ENCODE data around the gene MESD.

Gene MESD

DNA sequence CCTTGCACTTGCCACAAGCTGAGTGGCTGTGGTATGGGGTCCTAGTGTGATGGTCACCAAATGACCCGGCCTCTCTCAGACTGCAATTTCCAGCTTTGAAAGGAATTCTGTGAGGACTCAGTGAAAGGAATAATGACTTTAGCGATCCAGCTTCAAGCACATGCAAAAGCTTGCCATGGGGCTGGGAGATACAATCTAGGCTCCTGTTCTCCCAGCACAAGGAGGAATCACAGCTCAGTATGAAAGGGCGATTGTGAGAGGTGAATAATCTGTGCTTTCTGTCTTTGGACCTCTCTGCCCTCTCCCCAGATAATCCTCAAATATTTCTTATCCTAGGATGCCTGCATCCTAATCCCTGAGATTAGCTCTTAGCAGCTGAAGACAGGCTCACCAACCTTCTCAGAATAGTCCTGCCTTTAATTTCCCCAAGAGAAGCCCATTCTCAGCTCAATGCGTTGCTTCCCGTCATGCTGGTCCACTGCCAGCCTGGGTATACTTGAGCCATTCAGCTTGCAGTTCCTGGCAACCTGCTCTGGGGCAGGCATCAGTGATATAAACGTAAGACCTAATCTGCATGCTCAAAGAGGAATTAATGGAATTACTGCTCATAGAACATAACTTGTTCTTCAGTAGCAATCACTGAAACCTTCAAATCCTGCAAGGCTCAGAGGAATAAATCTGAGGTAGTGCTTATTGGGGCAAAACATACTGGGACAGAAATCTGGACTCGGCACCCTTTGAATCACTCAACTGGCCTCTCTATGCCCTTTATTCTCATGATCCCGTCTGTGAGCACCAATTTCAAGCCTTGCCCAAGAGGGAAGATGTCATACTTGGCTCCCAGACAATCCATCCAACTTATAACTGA is 26.2 kb upstream of the MESD start:
- no peak for DNase-seq (ENCODE audit: low read depth)

DNA sequence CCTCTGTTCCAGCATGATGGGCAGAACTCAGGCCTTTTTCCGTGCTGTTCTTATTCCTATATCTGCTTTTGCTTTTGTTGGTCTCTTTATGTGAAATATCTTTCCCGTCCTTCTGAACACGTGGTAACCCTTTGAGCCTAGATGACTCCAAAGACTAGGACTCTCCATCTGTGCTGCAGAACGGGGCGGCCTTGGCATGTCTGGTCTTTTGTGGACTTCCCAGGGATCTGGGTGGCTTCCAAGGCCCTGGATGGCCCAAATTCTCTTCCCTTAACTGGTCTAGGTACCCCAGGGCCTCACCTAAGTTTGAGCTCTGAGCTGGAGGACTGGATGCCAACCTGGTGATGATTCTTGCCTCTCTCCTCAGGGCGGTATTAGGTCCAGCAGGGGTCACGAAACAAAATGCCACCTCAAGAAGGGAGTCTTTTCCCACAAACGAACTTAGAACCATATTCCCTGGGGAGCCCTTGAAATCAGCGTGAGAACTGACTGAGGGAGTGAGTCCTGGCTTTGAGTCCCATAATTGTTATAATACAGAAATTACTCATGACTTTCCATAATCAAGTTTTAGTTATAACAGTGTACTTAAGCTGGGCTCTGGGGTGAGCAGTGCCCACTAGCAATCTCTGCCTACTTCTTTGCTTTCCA is 25.0 kb upstream of the MESD start:
- no peak for DNase-seq (ENCODE audit: low read depth)

DNA sequence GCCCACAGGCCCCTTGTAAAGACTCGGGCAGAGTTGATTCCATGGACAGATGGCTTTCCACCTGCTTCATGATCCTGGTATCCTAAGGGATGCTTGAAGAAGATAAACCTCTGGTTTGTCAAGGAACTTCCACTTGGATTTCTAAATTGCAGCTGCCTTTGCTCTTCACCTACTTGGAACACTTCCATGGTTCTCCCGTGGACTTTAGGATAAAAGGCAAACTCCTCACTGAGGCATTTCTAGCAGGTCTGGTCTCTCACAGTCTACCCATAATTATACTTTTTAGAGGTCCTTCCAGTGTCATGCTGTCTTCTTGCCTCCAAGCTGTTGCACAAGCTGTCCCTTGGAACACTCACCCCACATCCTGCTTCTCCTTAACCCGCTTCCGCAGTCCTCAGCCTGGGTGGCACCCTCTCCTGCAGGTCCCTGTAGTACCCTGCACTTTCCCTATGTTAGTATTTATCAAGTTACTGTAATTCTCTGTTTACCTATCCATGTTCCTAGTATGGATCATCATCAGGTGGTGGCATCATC is 23.8 kb upstream of the MESD start:
- DNase-seq (ENCODE audit: low read depth): no peak

DNA sequence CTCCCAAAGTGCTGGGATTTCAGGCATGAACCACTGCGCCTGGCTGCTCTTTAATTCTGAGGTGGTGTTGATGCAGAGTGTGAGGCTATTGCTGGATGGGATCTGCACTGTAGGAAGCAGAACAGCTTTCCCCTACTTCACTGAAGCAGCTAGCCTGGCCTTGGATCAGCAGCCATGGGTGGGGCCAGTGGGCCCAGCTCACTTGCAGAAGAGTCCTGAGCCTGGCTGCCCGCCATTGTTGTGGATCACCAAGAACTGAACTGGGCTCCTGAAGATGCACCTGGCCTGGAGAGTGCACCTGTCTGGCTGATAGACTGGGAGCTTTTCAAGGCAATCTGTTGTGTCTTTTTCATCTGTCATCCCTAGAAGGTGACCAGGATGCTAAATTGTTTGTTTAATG is 23.0 kb upstream of the MESD start:
- no peak for DNase-seq (ENCODE audit: low read depth)

DNA sequence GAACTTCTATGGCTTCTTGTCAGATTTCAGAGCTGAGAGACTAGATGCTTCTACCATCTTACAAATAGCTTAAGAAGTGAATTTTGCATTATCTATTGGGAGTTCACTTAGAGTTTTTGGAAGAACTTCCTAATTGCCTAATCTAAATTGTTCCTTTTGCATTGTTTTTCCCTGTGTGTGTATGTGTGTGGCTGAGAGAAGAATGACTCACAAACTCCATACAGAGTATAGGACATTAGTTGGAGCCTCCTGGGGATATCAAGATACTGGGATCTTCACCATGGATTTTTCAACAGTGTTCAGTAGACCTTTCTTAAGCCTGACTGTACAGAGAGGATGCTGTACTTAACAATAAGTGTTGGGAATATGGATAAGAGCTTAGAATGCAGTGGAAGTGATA is 22.0 kb upstream of the MESD start:
- no peak for DNase-seq (ENCODE audit: low read depth)

GRCh38 chr15:81010086-81010485 is 20.5 kb upstream of the MESD start:
- DNase-seq (ENCODE audit: low read depth): no peak

- DNase-seq (ENCODE audit: low read depth): no peak
Measured at GRCh38 chr15:81008312-81008711, 18.7 kb upstream of the MESD start.

GRCh38 chr15:81007428-81008064 is 17.9 kb upstream of the MESD start:
- no peak for DNase-seq (ENCODE audit: low read depth)

GRCh38 chr15:81006124-81006523 is 16.5 kb upstream of the MESD start:
- DNase-seq (ENCODE audit: low read depth): no peak

- no peak for DNase-seq (ENCODE audit: low read depth)
Measured at GRCh38 chr15:81003097-81003350, 13.4 kb upstream of the MESD start.

DNA sequence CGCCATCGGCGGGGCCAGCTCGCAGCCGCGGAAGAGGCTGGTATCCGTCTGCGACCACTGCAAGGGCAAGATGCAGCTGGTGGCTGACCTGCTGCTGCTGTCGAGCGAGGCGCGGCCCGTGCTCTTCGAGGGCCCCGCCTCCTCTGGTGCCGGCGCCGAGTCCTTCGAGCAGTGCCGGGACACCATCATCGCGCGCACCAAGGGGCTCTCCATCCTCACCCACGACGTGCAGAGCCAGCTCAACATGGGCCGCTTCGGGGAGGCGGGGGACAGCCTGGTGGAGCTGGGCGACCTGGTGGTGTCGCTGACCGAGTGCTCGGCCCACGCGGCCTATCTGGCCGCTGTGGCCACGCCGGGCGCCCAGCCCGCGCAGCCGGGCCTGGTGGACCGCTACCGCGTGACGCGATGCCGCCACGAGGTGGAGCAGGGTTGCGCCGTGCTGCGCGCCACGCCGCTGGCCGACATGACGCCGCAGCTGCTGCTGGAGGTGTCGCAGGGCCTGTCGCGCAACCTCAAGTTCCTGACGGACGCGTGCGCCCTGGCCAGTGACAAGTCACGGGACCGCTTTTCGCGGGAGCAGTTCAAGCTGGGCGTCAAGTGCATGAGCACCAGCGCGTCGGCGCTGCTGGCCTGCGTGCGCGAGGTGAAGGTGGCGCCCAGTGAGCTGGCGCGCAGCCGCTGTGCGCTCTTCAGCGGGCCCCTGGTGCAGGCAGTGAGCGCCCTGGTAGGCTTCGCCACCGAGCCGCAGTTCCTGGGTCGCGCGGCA is 12.9 kb upstream of the MESD start:
- DNase-seq (ENCODE audit: low read depth): no peak

GRCh38 chr15:81002009-81002330 is 12.4 kb upstream of the MESD start:
- no peak for DNase-seq (ENCODE audit: low read depth)

- no peak for DNase-seq (ENCODE audit: low read depth)
Measured at GRCh38 chr15:81001152-81002008, 11.8 kb upstream of the MESD start.

DNA sequence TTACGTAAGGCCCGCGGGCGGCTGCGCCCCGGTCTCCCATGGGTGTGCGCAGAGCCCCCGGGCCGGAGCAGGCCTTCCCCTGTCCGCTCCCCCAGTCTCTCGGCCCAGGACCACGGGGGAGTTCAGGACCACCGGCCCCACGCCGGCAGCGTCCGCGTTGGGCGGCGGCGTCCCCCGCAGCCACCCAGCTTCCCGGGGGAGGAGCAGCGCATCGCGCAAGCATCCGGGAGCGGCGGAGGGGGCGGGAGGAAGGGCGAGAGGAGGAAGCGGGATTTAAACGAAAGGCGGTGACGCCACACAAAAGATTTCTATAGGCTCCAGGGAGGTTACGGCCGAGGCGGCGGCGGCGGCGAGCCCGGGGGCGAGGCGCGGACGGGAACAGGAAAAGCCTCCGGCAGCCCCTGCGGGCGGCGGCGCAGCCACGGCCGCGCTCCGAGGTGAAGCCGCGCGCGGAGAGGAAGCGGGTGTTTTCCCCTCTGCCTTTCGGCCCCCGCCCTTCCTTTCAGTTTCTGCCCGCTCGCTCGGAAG is 11.1 kb upstream of the MESD start, which contains the start of gene TLNRD1:
Gene TLNRD1 (plus strand): TSS at position 300 of the 528 bp plus-strand sequence. CDS start 1,349 bp downstream, outside the sequence.
- DNase-seq (ENCODE audit: low read depth): peak; percentile 67

- DNase-seq (ENCODE audit: low read depth): no peak
Measured at GRCh38 chr15:81000144-81000623, 10.6 kb upstream of the MESD start.

GRCh38 chr15:80999623-81000036 is 10.0 kb upstream of the MESD start:
- no peak for DNase-seq (ENCODE audit: low read depth)

DNA sequence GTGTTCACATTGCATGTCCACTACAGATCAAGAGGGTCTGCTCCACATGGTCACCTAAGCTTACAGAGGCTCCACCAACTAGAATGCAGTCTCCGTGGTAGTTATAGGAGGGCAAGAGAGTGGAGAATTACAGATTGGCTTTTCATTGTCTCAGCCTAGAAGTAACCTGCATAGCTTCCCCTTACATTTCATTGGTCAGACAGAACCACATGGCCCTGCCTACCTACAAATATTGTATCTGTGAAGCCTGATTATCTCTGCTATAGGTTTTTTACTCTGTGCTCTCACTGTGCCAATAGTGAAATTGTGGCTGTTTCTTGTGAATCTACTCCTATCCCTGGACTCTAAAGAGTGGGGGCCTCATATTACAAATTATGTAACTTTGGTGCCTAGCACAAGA is 8.6 kb upstream of the MESD start:
- DNase-seq (ENCODE audit: low read depth): no peak

GRCh38 chr15:80997692-80998091 is 8.1 kb upstream of the MESD start:
- DNase-seq (ENCODE audit: low read depth): no peak

GRCh38 chr15:80996247-80996646 is 6.6 kb upstream of the MESD start:
- no peak for DNase-seq (ENCODE audit: low read depth)

GRCh38 chr15:80992441-80992840 is 2.8 kb upstream of the MESD start:
- DNase-seq (ENCODE audit: low read depth): no peak

DNA sequence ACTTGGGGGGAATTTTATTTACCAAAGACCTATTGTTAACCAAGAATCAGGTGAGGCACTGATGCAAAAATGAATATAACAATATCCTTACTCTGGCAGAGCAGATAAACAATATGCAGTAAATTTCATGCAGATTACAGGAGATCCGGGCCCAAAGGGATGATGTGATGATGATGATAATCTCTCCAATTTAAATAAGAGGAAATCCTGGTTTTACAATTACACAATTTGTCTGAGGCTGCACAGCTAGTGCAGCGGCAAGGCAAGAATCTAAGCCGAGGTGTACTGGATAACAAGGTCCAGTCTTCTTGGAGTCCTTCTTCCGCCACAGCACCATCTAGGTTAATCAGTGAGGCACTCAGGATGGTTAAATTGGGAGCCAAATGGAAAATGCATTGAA is 2.4 kb upstream of the MESD start:
- DNase-seq (ENCODE audit: low read depth): no peak
